Activated T-cell treated with anti-CD3 and anti-CD28 coated beads, Interleukin-2, amount 50 U/mL, for 4 hours (primary cell): ENCODE results near the gene NPAS1. TPM values are rescaled to one million over a fixed set of nuclear protein-coding genes. Genes with fewer than 3 reads are reported as not detected.

Experiments
- ATAC-seq, 2 donors: fragments of 200-7000 bp; cut with Tn5 transposase; one replicate each; pipeline ENCODE4 v1.10.0; 2021
- DNase-seq: peaks from one replicate; pipeline ENCODE4 v3.0.0-alpha.2; 2020
- H3K27me3 Mint-ChIP-seq: one replicate; pipeline ENCODE4 v1.8.0; 2021; ENCODE audit warnings: low read depth, mixed read lengths
- H3K36me3 Mint-ChIP-seq: one replicate; pipeline ENCODE4 v1.8.0; 2022; ENCODE audit warnings: mixed read lengths; ENCODE audit not compliant: insufficient read depth
- H3K4me1 Mint-ChIP-seq: one replicate; pipeline ENCODE4 v1.8.0; 2021; ENCODE audit warnings: low read depth, mixed read lengths
- H3K4me3 Mint-ChIP-seq: one replicate; pipeline ENCODE4 v1.8.0; 2021; ENCODE audit warnings: mild to moderate bottlenecking, moderate library complexity, mixed read lengths
- H3K9me3 Mint-ChIP-seq: one replicate; pipeline ENCODE4 v1.8.0; 2021; ENCODE audit warnings: mixed read lengths
- total RNA-seq, 3 donors: library from RNA; stranded (reverse); gene quantifications; one replicate each; pipeline ENCODE4 v1.2.1, GENCODE V29; 2021

NPAS1 gene
- total RNA-seq, 3 donors from 2014 or later = 0.14 TPM; not detected in 2

- ATAC-seq (no peak), DNase-seq (no peak)
- Mint-ChIP-seq H3K4me1 (peaks cover 14% of the 10 kb centered on the region), H3K9me3 (no peaks in the 10 kb centered on the region), H3K36me3 (no peaks in the 10 kb centered on the region), H3K4me3 (peak overlapping the region; percentile 48), H3K27me3 (peaks cover 57% of the 10 kb centered on the region)
Observed at GRCh38 chr19:47020992-47021496, 1.4 kb downstream of the NPAS1 start.

DNA sequence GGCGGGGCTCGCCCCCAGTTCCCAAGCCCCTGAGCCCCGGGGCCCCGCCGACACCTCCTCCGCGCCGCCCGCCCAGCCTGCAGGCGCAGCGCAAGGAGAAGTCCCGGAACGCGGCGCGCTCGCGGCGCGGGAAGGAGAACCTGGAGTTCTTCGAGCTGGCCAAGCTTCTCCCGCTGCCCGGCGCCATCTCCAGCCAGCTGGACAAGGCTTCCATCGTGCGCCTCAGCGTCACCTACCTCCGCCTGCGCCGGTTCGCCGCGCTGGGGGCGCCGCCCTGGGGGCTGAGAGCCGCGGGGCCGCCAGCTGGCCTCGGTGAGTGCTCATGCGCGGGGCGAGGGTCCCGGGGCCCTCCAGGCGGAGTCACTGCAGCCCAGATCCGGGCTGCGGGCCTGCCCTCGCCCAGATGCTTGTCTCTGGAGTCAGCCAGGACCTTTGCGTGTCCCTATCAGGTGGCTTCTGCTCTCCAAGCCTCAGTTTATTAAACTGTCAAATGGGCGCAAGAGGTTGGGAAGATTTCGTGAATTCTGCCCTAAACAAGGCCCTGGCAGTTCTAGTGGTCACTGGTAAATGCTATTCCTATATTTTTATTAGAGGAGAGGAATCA, 2.0 kb downstream of the NPAS1 start:
- H3K4me3 Mint-ChIP-seq = peak overlapping the region; percentile 48
- no peak for ATAC-seq

GRCh38 chr19:47022140-47022536, 2.5 kb downstream of the NPAS1 start:
- no peaks in the 10 kb centered on the region for H3K36me3 Mint-ChIP-seq
- H3K27me3 Mint-ChIP-seq = peaks cover 65% of the 10 kb centered on the region
- no peaks in the 10 kb centered on the region for H3K9me3 Mint-ChIP-seq
- DNase-seq = no peak
- H3K4me1 Mint-ChIP-seq = peaks cover 14% of the 10 kb centered on the region
- no peak for ATAC-seq
- H3K4me3 Mint-ChIP-seq = no peak overlapping the region

More for the DNA sequence above, 2.0 kb downstream of the NPAS1 start:
- no peak for DNase-seq
- H3K4me1 Mint-ChIP-seq = peaks cover 14% of the 10 kb centered on the region
- no peaks in the 10 kb centered on the region for H3K9me3 Mint-ChIP-seq
- no peaks in the 10 kb centered on the region for H3K36me3 Mint-ChIP-seq
- peaks cover 63% of the 10 kb centered on the region for H3K27me3 Mint-ChIP-seq

DNA sequence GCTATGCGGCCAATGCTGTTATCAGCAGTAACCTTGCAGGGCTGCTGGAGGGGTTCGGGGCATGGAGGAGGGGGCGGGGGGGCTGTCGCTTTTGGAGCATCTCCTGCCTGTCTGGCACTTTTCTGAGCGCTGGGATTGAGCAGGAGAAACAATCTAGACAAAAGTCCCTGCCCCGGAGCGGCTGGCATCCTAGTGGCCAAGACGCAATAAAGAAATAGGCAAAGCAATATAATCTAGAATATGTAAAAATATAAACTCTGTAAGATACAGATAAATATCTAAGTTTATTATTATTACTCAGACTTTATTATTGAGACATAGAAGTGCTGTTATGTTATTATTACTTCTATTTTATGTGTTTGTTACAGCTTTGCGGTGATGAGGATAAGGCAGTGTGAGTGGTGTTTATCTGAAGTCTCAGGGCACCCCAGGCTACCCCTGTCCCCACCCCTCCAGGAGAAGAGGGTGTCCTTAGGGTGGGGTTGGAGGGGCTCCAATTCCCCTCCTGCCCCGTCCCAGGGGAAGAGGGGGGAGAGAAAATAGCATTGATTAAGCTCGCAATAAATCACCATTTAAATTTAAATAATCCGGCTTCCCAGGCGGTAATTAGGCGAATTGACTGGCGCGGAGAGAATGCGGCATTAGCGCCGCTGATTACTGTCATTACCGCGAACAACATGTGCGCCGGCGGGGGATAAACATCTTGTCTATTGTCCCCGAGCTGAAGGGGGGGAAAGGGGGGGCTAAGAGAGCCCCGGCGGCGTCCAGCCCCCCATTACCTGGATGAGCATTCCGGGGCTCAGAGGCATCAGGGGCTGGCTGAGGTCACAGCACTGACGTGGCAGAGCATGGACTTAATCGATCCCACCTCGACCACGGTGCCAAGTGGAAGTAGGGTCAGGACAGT, 3.2 kb downstream of the NPAS1 start:
- peak overlapping the region; percentile 33 for H3K4me3 Mint-ChIP-seq
- no peaks in the 10 kb centered on the region for H3K9me3 Mint-ChIP-seq
- ATAC-seq = peak in 1 of 2 donors; percentile 25
- H3K36me3 Mint-ChIP-seq = no peaks in the 10 kb centered on the region
- peaks cover 68% of the 10 kb centered on the region for H3K27me3 Mint-ChIP-seq
- peaks cover 14% of the 10 kb centered on the region for H3K4me1 Mint-ChIP-seq
- DNase-seq = no peak

DNA sequence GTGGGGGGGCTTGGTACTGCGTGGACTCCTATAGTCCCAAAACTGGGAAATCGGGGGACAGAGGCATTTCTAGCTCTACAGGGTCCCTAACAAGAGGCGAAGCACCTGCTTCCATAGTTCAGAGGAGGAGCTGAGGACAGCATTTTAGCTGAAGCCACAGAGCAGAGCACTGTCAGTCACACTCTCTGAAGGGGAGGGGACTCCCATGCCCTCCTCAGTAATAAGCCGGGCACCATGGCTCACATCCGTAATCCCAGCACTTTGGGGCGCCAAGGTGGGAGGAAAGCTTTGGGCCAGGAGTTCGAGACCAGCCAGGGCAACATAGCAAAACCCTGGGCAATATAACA, 3.8 kb downstream of the NPAS1 start:
- no peak for DNase-seq
- ATAC-seq = peak in 1 of 2 donors; percentile 8
- Mint-ChIP-seq H3K9me3 (no peaks in the 10 kb centered on the region), H3K36me3 (no peaks in the 10 kb centered on the region), H3K4me3 (no peak overlapping the region), H3K27me3 (peaks cover 70% of the 10 kb centered on the region), H3K4me1 (peaks cover 14% of the 10 kb centered on the region)

- no peaks in the 10 kb centered on the region for H3K9me3 Mint-ChIP-seq
- H3K4me1 Mint-ChIP-seq = peaks cover 10% of the 10 kb centered on the region
- H3K36me3 Mint-ChIP-seq = no peaks in the 10 kb centered on the region
- no peak overlapping the region for H3K4me3 Mint-ChIP-seq
- ATAC-seq = no peak
- DNase-seq = no peak
- peaks cover 66% of the 10 kb centered on the region for H3K27me3 Mint-ChIP-seq
Observed at GRCh38 chr19:47024502-47024901, 4.9 kb downstream of the NPAS1 start.

- ATAC-seq = no peak
- Mint-ChIP-seq H3K4me1 (peaks cover 9% of the 10 kb centered on the region), H3K27me3 (peaks cover 73% of the 10 kb centered on the region), H3K4me3 (no peak overlapping the region), H3K9me3 (no peaks in the 10 kb centered on the region), H3K36me3 (no peaks in the 10 kb centered on the region)
- DNase-seq = no peak
Observed at GRCh38 chr19:47026156-47026555, 6.5 kb downstream of the NPAS1 start.

GRCh38 chr19:47026889-47027288, 7.3 kb downstream of the NPAS1 start:
- DNase-seq (no peak), ATAC-seq (no peak)
- H3K4me3 Mint-ChIP-seq = no peak overlapping the region
- H3K4me1 Mint-ChIP-seq = peaks cover 7% of the 10 kb centered on the region
- H3K9me3 Mint-ChIP-seq = no peaks in the 10 kb centered on the region
- no peaks in the 10 kb centered on the region for H3K36me3 Mint-ChIP-seq
- peaks cover 70% of the 10 kb centered on the region for H3K27me3 Mint-ChIP-seq

- H3K36me3 Mint-ChIP-seq = no peaks in the 10 kb centered on the region
- no peak for ATAC-seq
- H3K4me3 Mint-ChIP-seq = no peak overlapping the region
- peaks cover 8% of the 10 kb centered on the region for H3K4me1 Mint-ChIP-seq
- peaks cover 65% of the 10 kb centered on the region for H3K27me3 Mint-ChIP-seq
- DNase-seq = no peak
- no peaks in the 10 kb centered on the region for H3K9me3 Mint-ChIP-seq
Observed at GRCh38 chr19:47027586-47028088, 8.0 kb downstream of the NPAS1 start.

GRCh38 chr19:47028195-47028601, 8.6 kb downstream of the NPAS1 start:
- H3K4me3 Mint-ChIP-seq = no peak overlapping the region
- peaks cover 4% of the 10 kb centered on the region for H3K4me1 Mint-ChIP-seq
- ATAC-seq (no peak), DNase-seq (no peak)
- peaks cover 60% of the 10 kb centered on the region for H3K27me3 Mint-ChIP-seq
- H3K36me3 Mint-ChIP-seq = no peaks in the 10 kb centered on the region
- no peaks in the 10 kb centered on the region for H3K9me3 Mint-ChIP-seq

GRCh38 chr19:47032171-47032811, 12.7 kb downstream of the NPAS1 start:
- H3K4me1 Mint-ChIP-seq = peaks cover 18% of the 10 kb centered on the region
- H3K36me3 Mint-ChIP-seq = no peaks in the 10 kb centered on the region
- H3K9me3 Mint-ChIP-seq = no peaks in the 10 kb centered on the region
- peak in 1 of 2 donors; percentile 36 for ATAC-seq
- DNase-seq = peak; percentile 69
- H3K27me3 Mint-ChIP-seq = peaks cover 32% of the 10 kb centered on the region
- H3K4me3 Mint-ChIP-seq = no peak overlapping the region

- ATAC-seq (peak; percentile 90 to 93), DNase-seq (peak; percentile 97)
- Mint-ChIP-seq H3K9me3 (no peaks in the 10 kb centered on the region), H3K27me3 (peaks cover 10% of the 10 kb centered on the region), H3K4me3 (peak overlapping the region; percentile 78), H3K36me3 (no peaks in the 10 kb centered on the region), H3K4me1 (peaks cover 20% of the 10 kb centered on the region)
Observed at GRCh38 chr19:47035127-47036096, 15.8 kb downstream of the NPAS1 start.

DNA sequence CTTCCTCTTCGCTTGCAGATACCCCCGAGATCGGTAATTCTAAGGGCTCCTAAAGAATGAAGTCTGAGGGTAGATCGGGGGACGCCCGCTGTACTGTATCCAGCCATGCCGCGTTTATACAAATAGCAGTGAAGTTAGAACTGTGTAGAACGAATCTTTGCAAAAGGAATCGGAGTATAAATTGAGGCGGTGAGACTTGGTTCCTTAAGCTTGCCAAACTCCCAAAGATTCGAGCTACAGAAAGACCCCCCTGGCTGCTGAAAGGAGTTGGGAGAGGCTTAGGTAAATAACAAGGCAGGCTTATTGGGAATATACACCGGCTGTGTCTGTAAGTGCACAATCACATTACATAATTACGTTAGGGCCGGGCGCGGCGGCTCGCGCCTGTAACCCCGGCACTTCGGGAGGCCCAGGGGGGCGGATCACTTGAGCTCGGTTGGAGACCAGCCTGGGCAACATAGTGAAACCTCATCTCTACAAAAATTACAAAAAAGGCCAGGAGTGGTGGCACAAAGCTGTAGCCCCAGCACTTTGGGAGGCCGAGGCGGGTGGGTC, 16.5 kb downstream of the NPAS1 start:
- Mint-ChIP-seq H3K36me3 (no peaks in the 10 kb centered on the region), H3K9me3 (no peaks in the 10 kb centered on the region), H3K4me3 (peak overlapping the region; percentile 78), H3K4me1 (peaks cover 20% of the 10 kb centered on the region), H3K27me3 (peaks cover 4% of the 10 kb centered on the region)
- DNase-seq = no peak
- peak in 1 of 2 donors; percentile 2 for ATAC-seq
